HepG2 (cell line): ENCODE data around the gene RPS6KB2. TPM values are rescaled to one million over a fixed set of nuclear protein-coding genes. Genes with fewer than 3 reads are reported as not detected.
A peak's percentile ranks its signal among the peaks of the same experiment; 100 is the strongest.

Experiments
- CENPX ChIP-seq: sonication (generic); formaldehyde crosslinking; IDR thresholded peaks from 2 replicates; pipeline ENCODE4 v1.9.0; 2021; ENCODE audit warnings: mild to moderate bottlenecking, missing genetic modification reagents, moderate library complexity
- FOXC1 ChIP-seq: sonication (generic); formaldehyde crosslinking; IDR thresholded peaks from 2 replicates; pipeline ENCODE4 v1.8.0; 2022; ENCODE audit warnings: mild to moderate bottlenecking, missing genetic modification reagents, borderline replicate concordance
- HDAC6 ChIP-seq: fragments of 200-600 bp; sonication (generic); IDR thresholded peaks from 2 replicates; pipeline ENCODE4 v1.7.0; 2017; ENCODE audit warnings: mild to moderate bottlenecking, antibody characterized with exemption, low read length, low read depth
- LCORL ChIP-seq, 2 experiments: fragments of 450-650 bp in 1 of 2; sonication (generic) in 1 of 2; formaldehyde crosslinking in 1 of 2; IDR thresholded peaks; 2 replicates each; pipeline versions ENCODE4 v1.5.0 to v1.6.1; 2017 to 2020; ENCODE audit warnings: antibody characterized with exemption in 1 of 2, missing genetic modification reagents in 1 of 2
- MED13 ChIP-seq: sonication (generic); formaldehyde crosslinking; IDR thresholded peaks from 2 replicates; pipeline ENCODE4 v1.5.0; 2020; ENCODE audit warnings: missing genetic modification reagents
- PAWR ChIP-seq: sonication (generic); formaldehyde crosslinking; IDR thresholded peaks from 2 replicates; pipeline ENCODE4 v1.4.0; 2020; ENCODE audit warnings: missing genetic modification reagents, mild to moderate bottlenecking, borderline replicate concordance
- ZBTB20 ChIP-seq: sonication (generic); formaldehyde crosslinking; IDR thresholded peaks from 2 replicates; pipeline ENCODE4 v1.8.1; 2023; ENCODE audit warnings: missing genetic modification reagents, low read depth, mild to moderate bottlenecking, borderline replicate concordance
- ZNF20 ChIP-seq: sonication (generic); formaldehyde crosslinking; IDR thresholded peaks from 2 replicates; pipeline ENCODE4 v1.4.0; 2020; ENCODE audit warnings: mild to moderate bottlenecking, moderate library complexity, missing genetic modification reagents
- ZNF230 ChIP-seq: sonication (generic); formaldehyde crosslinking; IDR thresholded peaks from 2 replicates; pipeline ENCODE4 v1.4.0; 2020; ENCODE audit warnings: mild to moderate bottlenecking, missing genetic modification reagents
- ZNF234 ChIP-seq: sonication (generic); formaldehyde crosslinking; conservative IDR thresholded peaks from 2 replicates; pipeline ENCODE4 v1.5.1; 2020; ENCODE audit warnings: mild to moderate bottlenecking, missing genetic modification reagents
- ZNF260 ChIP-seq: sonication (generic); formaldehyde crosslinking; IDR thresholded peaks from 2 replicates; pipeline ENCODE4 v1.4.0; 2020; ENCODE audit warnings: missing genetic modification reagents, low read depth, mild to moderate bottlenecking, borderline replicate concordance
- ZNF263 ChIP-seq: sonication (generic); formaldehyde crosslinking; IDR thresholded peaks from 2 replicates; pipeline ENCODE4 v1.4.0; 2020; ENCODE audit warnings: missing genetic modification reagents
- ZNF350 ChIP-seq: sonication (generic); formaldehyde crosslinking; IDR thresholded peaks from 2 replicates; pipeline ENCODE4 v1.4.0; 2020; ENCODE audit warnings: mild to moderate bottlenecking, low read depth, missing genetic modification reagents, borderline replicate concordance
- ZNF446 ChIP-seq: sonication (generic); formaldehyde crosslinking; IDR thresholded peaks from 2 replicates; pipeline ENCODE4 v1.5.0; 2020; ENCODE audit warnings: mild to moderate bottlenecking, missing genetic modification reagents
- ZNF777 ChIP-seq: sonication (generic); formaldehyde crosslinking; IDR thresholded peaks from 2 replicates; pipeline ENCODE4 v1.4.0; 2020; ENCODE audit warnings: missing genetic modification reagents
- ZNF891 ChIP-seq: sonication (generic); formaldehyde crosslinking; IDR thresholded peaks from 2 replicates; pipeline ENCODE4 v1.5.0; 2020; ENCODE audit warnings: mild to moderate bottlenecking, missing genetic modification reagents
- polyA plus RNA-seq, 8 experiments: library from polyadenylated mRNA; depleted of rRNA in 3 of 8; stranded (reverse) in 7 of 8; unstranded in 1 of 8; fragments of >200 nt; fragmentation: Illumina TruSeq in 4 of 8; extraction: Trizol in 4 of 8; gene quantifications; 2 replicates each; pipeline versions ENCODE4 v1.2.1 to v1.2.3, GENCODE V29; 2011 to 2016; ENCODE audit warnings: low read depth in 4 of 8, missing spikeins in 1 of 8, mixed read lengths in 1 of 8; ENCODE audit not compliant: insufficient read depth in 1 of 8
- total RNA-seq, 5 experiments: library from RNA; depleted of rRNA; stranded (reverse); fragments of >200 nt; fragmentation: Illumina TruSeq; extraction: Trizol; gene quantifications; 2 replicates each; pipeline ENCODE4 v1.2.3, GENCODE V29; 2016; ENCODE audit warnings: low read depth in 1 of 5
- TF ChIP-seq, protein P1 (sequence below): sonication (generic); formaldehyde crosslinking; IDR thresholded peaks from 2 replicates; pipeline ENCODE4 v1.8.0; 2022; ENCODE audit warnings: missing genetic modification reagents, low read depth, mild to moderate bottlenecking, borderline replicate concordance
- TF ChIP-seq, protein P2 (sequence below): sonication (generic); formaldehyde crosslinking; IDR thresholded peaks from one replicate; pipeline ENCODE4 v1.5.1; 2020; ENCODE audit warnings: mild to moderate bottlenecking, missing genetic modification reagents; ENCODE audit errors: not compliant biosample characterization
- TF ChIP-seq, protein P3 (sequence below): IDR thresholded peaks from 2 replicates; pipeline ENCODE4 v1.6.1; 2016; ENCODE audit warnings: mild to moderate bottlenecking, missing biosample characterization, missing genetic modification reagents
- TF ChIP-seq, protein P4 (sequence below): sonication (generic); formaldehyde crosslinking; IDR thresholded peaks from 2 replicates; pipeline ENCODE4 v1.4.0; 2020; ENCODE audit warnings: missing genetic modification reagents, low read depth, mild to moderate bottlenecking, borderline replicate concordance

RPS6KB2 gene
- total and polyA plus RNA-seq, 2 of the 13 experiments (the other 11 are each of a cell fraction or from before 2014, with no cell fraction given) = 52.9 to 54.8 TPM

DNA sequence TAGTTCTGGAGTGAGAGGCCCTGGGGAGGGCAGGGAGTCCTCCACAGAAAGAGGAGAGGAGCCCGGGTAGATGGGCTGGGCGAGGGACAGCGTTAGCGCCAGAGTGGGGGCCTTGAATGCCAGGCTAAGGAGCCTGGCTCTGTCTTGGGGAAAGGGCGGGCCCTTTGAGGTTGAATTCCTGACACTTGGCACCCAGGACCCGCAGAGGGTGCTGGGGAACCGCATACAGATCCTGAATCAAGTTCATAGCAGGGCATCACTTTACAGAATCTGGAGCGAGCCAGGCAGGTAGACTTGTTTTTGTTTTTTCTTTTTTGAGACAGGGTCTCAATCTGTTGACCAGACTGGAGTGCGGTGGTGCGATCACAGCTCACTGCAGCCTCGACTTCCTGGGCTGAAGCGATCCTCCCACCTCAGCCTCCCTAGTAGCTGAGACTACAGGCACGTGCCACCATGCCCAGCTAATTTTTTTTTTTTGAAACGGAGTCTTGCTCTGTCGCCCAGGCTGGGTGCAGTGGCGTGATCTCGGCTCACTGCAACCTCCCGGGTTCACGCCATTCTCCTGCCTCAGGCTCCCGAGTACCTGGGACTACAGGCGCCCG lies 6.8 kb upstream of the RPS6KB2 start (continued):
- TF ChIP-seq, protein P1, sequence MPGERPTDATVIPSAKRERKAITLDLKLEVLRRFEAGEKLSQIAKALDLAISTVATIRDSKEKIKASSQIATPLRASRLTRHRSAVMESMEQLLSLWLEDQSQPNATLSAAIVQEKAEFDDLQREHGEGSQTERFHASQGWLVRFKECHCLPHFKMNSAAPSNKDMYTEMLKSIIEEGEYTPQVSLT = no peak
- TF ChIP-seq FOXC1 (CRISPR knock-in tag) (no peak), ZNF234 (CRISPR knock-in tag) (no peak), ZNF350 (CRISPR knock-in tag) (0 out of 2 replicates have a peak, but pooled peaks have one; percentile 23), PAWR (CRISPR knock-in tag) (no peak), ZNF891 (0 out of 2 replicates have a peak, but pooled peaks have one; percentile 2), ZNF446 (no peak), HDAC6 (no peak), ZBTB20 (CRISPR knock-in tag) (no peak), ZNF230 (CRISPR knock-in tag) (no peak), LCORL (IDR thresholded peaks at IDR 0.05) (no peak), LCORL (CRISPR knock-in tag; IDR thresholded peaks at IDR 0.05) (no peak), ZNF20 (no peak), ZNF263 (peak; percentile 75), ZNF777 (no peak), ZNF260 (CRISPR knock-in tag) (no peak), CENPX (no peak), MED13 (CRISPR knock-in tag) (no peak)
- TF ChIP-seq, protein P2, sequence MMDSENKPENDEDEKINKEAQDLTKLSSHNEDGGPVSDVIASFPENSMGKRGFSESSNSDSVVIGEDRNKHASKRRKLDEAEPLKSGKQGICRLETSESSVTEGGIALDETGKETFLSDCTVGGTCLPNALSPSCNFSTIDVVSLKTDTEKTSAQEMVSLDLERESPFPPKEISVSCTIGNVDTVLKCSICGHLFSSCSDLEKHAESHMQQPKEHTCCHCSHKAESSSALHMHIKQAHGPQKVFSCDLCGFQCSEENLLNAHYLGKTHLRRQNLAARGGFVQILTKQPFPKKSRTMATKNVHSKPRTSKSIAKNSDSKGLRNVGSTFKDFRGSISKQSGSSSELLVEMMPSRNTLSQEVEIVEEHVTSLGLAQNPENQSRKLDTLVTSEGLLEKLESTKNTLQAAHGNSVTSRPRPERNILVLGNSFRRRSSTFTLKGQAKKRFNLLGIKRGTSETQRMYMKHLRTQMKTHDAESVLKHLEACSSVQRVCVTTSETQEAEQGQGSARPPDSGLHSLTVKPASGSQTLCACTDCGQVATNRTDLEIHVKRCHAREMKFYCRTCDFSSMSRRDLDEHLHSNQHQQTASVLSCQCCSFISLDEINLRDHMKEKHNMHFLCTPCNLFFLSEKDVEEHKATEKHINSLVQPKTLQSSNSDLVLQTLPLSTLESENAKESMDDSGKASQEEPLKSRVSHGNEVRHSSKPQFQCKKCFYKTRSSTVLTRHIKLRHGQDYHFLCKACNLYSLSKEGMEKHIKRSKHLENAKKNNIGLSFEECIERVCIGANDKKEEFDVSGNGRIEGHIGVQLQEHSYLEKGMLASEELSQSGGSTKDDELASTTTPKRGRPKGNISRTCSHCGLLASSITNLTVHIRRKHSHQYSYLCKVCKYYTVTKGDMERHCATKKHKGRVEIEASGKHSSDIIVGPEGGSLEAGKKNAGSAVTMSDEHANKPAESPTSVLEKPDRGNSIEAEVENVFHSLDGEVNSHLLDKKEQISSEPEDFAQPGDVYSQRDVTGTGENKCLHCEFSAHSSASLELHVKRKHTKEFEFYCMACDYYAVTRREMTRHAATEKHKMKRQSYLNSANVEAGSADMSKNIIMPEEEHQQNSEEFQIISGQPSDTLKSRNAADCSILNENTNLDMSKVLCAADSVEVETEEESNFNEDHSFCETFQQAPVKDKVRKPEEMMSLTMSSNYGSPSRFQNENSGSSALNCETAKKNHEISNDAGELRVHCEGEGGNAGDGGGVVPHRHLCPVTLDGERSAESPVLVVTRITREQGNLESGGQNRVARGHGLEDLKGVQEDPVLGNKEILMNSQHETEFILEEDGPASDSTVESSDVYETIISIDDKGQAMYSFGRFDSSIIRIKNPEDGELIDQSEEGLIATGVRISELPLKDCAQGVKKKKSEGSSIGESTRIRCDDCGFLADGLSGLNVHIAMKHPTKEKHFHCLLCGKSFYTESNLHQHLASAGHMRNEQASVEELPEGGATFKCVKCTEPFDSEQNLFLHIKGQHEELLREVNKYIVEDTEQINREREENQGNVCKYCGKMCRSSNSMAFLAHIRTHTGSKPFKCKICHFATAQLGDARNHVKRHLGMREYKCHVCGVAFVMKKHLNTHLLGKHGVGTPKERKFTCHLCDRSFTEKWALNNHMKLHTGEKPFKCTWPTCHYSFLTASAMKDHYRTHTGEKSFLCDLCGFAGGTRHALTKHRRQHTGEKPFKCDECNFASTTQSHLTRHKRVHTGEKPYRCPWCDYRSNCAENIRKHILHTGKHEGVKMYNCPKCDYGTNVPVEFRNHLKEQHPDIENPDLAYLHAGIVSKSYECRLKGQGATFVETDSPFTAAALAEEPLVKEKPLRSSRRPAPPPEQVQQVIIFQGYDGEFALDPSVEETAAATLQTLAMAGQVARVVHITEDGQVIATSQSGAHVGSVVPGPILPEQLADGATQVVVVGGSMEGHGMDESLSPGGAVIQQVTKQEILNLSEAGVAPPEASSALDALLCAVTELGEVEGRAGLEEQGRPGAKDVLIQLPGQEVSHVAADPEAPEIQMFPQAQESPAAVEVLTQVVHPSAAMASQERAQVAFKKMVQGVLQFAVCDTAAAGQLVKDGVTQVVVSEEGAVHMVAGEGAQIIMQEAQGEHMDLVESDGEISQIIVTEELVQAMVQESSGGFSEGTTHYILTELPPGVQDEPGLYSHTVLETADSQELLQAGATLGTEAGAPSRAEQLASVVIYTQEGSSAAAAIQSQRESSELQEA = no peak
- TF ChIP-seq, protein P3, sequence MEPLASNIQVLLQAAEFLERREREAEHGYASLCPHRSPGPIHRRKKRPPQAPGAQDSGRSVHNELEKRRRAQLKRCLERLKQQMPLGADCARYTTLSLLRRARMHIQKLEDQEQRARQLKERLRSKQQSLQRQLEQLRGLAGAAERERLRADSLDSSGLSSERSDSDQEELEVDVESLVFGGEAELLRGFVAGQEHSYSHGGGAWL (CRISPR knock-in tag) = no peak
- TF ChIP-seq, protein P4, sequence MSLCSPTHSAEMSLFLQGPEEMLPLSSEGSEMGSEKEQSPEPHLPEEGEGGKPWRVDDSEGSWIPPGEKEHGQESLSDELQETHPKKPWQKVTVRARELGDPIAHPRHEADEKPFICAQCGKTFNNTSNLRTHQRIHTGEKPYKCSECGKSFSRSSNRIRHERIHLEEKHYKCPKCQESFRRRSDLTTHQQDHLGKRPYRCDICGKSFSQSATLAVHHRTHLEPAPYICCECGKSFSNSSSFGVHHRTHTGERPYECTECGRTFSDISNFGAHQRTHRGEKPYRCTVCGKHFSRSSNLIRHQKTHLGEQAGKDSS (CRISPR knock-in tag) = 0 out of 2 replicates have a peak, but pooled peaks have one; percentile 25
